AG04449 (cell line): ENCODE measurements around the gene PDE10A.

Experiments used
- CTCF ChIA-PET: fragments of 350-600 bp; formaldehyde crosslinking; extraction: SDS; loops from one replicate; lab custom pipeline; 2021; ENCODE audit warnings: antibody characterized with exemption; lab: Yijun Ruan, JAX
- POLR2A ChIA-PET: fragments of 400-600, 350-600 bp; formaldehyde crosslinking; extraction: SDS; loops from one replicate; lab custom pipeline; 2020; ENCODE audit warnings: antibody characterized with exemption, inconsistent platforms; lab: Yijun Ruan, JAX
- DNase-seq: peaks from one replicate; pipeline ENCODE4 v3.0.0-alpha.2; 2010; ENCODE audit warnings: low read depth, low spot score
- H3K4me3 ChIP-seq: 2 replicates; pipeline ENCODE4 v1.5.1; 2011; ENCODE audit warnings: low read depth, mild to moderate bottlenecking, control low read depth, low read length
- TF ChIP-seq, protein P1 (sequence below): IDR thresholded peaks from one replicate; pipeline ENCODE4 v1.5.1; 2011; ENCODE audit warnings: mild to moderate bottlenecking, moderate library complexity, low read length, control low read depth, inconsistent platforms; ENCODE audit not compliant: insufficient read depth; ENCODE audit errors: missing control alignments

The PDE10A gene

DNA sequence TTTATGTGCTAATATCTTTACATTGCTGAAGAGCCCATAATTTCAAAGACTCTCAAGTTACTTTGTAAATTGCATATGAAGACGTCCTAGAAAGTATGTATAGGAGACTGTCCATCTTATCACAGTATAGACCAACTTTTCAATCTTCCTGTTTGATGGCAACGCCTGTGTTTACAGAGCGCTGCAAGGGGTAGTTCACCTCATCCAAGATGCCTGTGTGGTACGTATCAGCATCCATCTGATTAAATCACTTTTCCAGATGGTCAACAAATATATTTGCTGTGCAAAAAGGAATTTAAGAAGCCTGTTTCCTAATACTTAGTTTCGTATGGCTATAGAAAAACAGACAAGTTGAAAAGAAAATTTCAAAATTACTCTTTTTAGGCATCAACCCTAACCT, 17.9 kb upstream of the PDE10A start:
- no peak overlapping the region for H3K4me3 ChIP-seq
- no peak for DNase-seq
- POLR2A ChIA-PET: no interaction called here
- CTCF ChIA-PET: no interaction called here
- TF ChIP-seq, protein P1, sequence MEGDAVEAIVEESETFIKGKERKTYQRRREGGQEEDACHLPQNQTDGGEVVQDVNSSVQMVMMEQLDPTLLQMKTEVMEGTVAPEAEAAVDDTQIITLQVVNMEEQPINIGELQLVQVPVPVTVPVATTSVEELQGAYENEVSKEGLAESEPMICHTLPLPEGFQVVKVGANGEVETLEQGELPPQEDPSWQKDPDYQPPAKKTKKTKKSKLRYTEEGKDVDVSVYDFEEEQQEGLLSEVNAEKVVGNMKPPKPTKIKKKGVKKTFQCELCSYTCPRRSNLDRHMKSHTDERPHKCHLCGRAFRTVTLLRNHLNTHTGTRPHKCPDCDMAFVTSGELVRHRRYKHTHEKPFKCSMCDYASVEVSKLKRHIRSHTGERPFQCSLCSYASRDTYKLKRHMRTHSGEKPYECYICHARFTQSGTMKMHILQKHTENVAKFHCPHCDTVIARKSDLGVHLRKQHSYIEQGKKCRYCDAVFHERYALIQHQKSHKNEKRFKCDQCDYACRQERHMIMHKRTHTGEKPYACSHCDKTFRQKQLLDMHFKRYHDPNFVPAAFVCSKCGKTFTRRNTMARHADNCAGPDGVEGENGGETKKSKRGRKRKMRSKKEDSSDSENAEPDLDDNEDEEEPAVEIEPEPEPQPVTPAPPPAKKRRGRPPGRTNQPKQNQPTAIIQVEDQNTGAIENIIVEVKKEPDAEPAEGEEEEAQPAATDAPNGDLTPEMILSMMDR: no peak

DNA sequence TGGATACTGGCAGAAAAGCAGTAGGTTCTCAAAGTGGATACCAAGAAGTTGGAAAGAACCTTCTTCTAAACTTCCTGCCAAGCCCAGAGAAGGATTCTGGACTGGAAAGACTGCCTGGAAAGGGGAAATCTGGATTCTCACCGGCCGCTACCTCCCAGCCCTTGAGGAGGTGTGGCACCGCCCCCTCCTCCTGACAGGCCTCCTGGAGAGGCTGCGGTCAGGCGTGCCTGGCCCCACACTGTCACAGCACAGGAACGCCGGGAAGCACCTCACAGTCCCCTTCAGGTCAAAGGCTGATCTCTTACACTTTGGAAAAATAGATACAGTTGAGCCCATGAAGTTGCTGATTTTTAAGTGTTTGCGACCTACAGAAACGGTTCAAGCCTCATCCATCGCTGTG, 16.3 kb upstream of the PDE10A start:
- POLR2A ChIA-PET: no interaction called here

DNA sequence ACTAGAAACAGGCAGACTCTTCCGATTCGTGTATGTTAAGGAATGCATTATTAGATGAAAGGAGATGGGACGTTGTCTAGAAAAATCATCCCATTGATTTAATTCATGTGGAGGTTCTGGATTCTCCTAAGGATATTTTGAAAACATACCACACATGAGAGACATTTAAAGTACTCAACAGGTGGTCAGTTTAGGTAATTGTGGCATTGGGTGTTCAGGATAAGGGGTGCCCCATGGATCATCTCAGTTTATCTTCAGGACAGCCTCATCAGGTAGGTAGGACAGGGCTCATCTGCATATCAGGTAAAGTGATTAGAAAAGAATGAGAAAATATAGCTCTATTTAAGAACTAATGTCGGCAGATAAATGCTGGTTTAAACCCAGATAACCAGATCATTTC, 15.9 kb upstream of the PDE10A start:
- TF ChIP-seq, protein P1: no peak
- ChIA-PET POLR2A (no interaction called here), CTCF (no interaction called here)
- no peak for DNase-seq
- H3K4me3 ChIP-seq: no peak overlapping the region

More for the DNA sequence above, 16.3 kb upstream of the PDE10A start:
- H3K4me3 ChIP-seq: no peak overlapping the region
- CTCF ChIA-PET: no interaction called here
- TF ChIP-seq, protein P1: no peak
- DNase-seq: no peak

- TF ChIP-seq, protein P1: no peak
- ChIA-PET CTCF (no interaction called here), POLR2A (no interaction called here)
- H3K4me3 ChIP-seq: no peak overlapping the region
- no peak for DNase-seq
Observed at GRCh38 chr6:165678429-165678828, 15.4 kb upstream of the PDE10A start.

DNA sequence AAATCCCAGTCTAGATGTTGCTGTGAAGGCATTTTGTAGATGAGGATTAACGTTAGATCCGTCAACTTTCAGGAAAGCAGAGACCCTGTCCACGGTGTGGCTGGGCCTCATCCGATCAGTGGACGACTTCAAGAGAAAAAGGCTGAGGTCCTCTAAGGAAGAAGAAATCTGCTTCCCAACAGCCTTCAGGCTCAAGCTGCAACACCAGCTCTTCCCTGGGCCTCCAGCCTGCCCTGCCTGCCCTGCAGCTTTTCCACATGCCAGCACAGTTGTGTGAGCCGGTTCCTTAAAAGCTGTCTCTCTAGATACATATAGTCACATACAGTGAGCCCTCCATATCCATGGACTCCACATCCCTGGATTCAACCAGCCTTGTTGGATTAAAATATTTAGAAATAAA, 14.1 kb upstream of the PDE10A start:
- TF ChIP-seq, protein P1: no peak
- DNase-seq: no peak
- POLR2A ChIA-PET: no interaction called here
- no peak overlapping the region for H3K4me3 ChIP-seq
- CTCF ChIA-PET: no interaction called here

GRCh38 chr6:165676435-165677068, 13.5 kb upstream of the PDE10A start:
- ChIA-PET CTCF (no interaction called here), POLR2A (no interaction called here)
- TF ChIP-seq, protein P1: no peak

More at GRCh38 chr6:165676435-165677068, 13.5 kb upstream of the PDE10A start:
- DNase-seq: no peak
- H3K4me3 ChIP-seq: no peak overlapping the region
